Suprapubic skin (tissue), 4 donors: Measurements from ENCODE around the gene NEGR1.

Experiments used
- EP300 ChIP-seq: sonication (generic); formaldehyde crosslinking; IDR thresholded peaks from one replicate; pipeline ENCODE4 v1.6.1; 2017; ENCODE audit warnings: antibody characterized with exemption
- POLR2A ChIP-seq, 2 donors: fragments of 450-650 bp; IDR thresholded peaks; one replicate each; pipeline ENCODE4 v1.6.1; 2017; ENCODE audit warnings: antibody characterized with exemption in 2 of 2, mild to moderate bottlenecking in 2 of 2, moderate library complexity in 2 of 2
- POLR2AphosphoS5 ChIP-seq, 3 donors: sonication (generic); formaldehyde crosslinking; IDR thresholded peaks; one replicate each; pipeline ENCODE4 v1.6.1; 2017; ENCODE audit warnings: antibody characterized with exemption in 3 of 3
- TF ChIP-seq, protein P1 (sequence below), 2 donors: fragments of 200-600 bp in 1 of 2; fragments of 450-650 bp in 1 of 2; sonication (generic) in 1 of 2; IDR thresholded peaks; one replicate each; pipeline ENCODE4 v1.5.1; 2016 to 2019; ENCODE audit warnings: antibody characterized with exemption in 2 of 2, mild to moderate bottlenecking in 1 of 2, moderate library complexity in 1 of 2

DNA sequence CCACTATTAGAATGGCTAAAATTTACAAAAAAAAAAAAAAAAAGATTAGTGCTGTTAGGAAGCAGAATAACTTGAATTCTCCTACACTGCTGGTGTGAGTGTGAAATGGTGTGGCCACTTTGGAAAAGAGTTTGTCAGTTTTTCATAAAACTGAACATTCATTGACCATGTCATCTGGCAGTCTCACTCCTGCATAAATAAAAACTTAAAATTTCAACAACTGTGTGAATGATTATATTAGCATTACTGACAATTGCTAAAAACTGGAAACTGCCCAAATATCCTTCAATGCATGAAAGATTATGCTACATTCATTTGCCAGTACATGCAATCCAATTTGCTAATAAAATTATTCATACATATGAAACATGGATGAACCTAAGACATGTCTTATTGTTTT, 570.9 kb downstream of the NEGR1 start:
- TF ChIP-seq, protein P1, sequence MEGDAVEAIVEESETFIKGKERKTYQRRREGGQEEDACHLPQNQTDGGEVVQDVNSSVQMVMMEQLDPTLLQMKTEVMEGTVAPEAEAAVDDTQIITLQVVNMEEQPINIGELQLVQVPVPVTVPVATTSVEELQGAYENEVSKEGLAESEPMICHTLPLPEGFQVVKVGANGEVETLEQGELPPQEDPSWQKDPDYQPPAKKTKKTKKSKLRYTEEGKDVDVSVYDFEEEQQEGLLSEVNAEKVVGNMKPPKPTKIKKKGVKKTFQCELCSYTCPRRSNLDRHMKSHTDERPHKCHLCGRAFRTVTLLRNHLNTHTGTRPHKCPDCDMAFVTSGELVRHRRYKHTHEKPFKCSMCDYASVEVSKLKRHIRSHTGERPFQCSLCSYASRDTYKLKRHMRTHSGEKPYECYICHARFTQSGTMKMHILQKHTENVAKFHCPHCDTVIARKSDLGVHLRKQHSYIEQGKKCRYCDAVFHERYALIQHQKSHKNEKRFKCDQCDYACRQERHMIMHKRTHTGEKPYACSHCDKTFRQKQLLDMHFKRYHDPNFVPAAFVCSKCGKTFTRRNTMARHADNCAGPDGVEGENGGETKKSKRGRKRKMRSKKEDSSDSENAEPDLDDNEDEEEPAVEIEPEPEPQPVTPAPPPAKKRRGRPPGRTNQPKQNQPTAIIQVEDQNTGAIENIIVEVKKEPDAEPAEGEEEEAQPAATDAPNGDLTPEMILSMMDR (IDR thresholded peaks at IDR 0.05), result no peak
- no peak for TF ChIP-seq POLR2A (IDR thresholded peaks at IDR 0.05)
- TF ChIP-seq EP300, result no peak
- no peak for TF ChIP-seq POLR2AphosphoS5 (IDR thresholded peaks at IDR 0.05)
